Right lung (tissue), 5 donors: Measurements from ENCODE around the gene PCDH15. TPM values are rescaled to one million over a fixed set of nuclear protein-coding genes. Genes with fewer than 3 reads are reported as not detected.

Experiments
- DNase-seq, 2 donors: peaks; one replicate each; pipeline ENCODE4 v3.0.0-alpha.2; 2013
- polyA plus RNA-seq, 5 donors: library from polyadenylated mRNA; unstranded; fragments of 120-200 nt; gene quantifications; one replicate each; pipeline versions ENCODE4 v1.2.1 to v1.2.3, GENCODE V29; 2013; ENCODE audit warnings: inconsistent platforms in 1 of 5, low replicate concordance in 1 of 5; ENCODE audit not compliant: insufficient read length in 5 of 5, insufficient read depth in 1 of 5

The PCDH15 gene
- polyA plus RNA-seq, 5 donors, result 1.2 to 1.8 (median 1.6) TPM

DNA sequence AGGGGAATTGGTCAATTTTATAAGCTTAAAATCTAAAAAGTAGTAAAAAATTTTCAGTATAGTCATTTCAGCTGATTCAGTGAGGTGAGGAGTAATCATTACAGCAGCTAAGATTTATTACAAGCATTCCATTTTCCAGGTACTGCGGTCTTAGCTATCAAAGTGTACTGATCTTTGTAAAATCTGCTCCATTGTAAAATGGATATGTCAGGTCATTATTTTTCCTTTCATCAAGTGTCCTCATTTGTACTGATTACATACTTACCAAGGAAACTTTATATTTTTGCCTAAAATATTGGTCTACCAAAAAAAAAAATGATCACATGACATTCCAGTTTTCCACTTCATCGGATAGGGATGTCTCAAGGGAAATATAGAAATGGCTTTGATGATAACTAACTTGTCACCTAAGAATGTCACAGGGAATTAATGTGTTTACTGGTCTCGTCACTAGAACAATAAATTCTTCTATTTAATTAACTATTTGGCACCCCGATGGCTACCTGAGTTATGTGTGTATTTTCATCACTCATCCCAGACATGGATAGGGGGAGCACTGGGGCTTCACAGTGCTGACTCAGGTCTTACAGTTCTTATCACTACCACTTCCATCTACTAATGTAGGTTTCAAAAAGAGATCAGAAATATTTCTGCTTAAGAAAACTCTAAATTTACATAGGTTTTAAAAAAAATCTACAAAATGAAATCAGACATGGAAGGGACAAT, 948.4 kb downstream of the PCDH15 start:
- no peak for DNase-seq

DNA sequence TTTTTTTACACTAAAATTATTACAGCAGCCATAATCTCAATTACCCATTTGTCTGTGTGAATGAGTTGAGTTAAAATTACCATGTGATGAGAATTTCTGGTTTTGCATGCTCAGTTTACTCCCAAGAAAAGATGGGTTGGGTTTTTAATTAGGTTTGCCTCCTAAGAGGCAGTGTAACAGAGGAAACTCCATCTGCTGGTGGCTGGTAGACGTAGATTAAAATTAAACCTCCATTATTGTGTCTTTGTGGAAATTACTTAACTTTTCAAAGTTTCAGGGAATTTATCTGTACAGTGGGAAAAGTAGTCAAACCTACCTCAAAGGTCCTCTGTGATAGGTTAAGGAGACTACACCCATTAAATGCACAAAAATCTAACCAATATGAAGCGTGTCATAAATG, 954.2 kb downstream of the PCDH15 start:
- no peak for DNase-seq

- peak; percentile 37 to 55 for DNase-seq
Measured at GRCh38 chr10:53843736-53844362, 957.2 kb downstream of the PCDH15 start.

DNA sequence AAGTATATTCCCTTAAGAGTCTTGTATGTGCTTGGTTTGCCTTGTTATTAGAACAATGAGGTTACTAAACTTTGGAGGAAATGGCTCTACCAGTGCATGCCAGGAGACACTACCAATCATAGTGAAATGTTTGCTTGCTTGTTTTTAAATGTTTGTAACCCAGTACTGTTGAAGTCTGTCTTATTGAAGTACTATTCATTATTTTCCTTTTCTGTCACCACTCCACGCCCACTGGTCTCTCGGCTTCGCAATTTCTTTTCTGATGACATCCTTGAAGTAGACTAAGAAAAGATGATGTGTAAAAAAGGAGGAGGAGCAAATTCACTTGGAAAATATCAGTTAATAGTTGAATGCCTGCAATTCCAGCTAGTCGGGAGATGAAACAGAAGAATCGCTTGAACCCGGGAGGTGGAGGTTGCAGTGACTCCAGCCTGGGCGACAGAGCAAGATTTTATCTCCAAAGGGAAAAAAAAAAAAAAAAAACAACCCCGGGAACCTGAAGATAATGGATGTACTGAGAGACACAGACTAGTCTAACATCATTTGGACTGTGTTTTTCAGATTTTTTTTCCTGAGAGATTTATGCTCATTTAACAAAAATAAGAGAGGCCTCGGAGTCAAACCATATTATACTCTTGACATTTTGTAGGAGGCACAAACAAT, 959.4 kb downstream of the PCDH15 start:
- DNase-seq, result no peak

DNA sequence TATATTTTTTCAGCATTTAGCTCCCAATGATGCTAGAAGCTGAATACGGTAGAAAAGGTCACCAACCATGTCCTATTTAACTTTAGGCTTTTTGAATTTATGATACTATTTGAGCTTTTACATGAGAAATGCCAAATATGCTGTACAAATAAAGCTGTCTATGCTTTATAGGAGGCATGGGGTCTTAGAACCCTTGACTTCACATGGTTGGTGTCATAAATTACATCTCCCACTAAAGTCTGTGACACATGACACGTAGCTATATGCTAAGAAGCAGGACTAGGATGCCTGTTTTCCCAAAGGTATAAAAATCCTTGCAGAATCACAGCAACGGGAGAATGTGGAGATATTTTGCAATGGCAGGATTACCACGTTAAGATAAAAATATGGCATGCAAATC, 960.4 kb downstream of the PCDH15 start:
- no peak for DNase-seq

DNA sequence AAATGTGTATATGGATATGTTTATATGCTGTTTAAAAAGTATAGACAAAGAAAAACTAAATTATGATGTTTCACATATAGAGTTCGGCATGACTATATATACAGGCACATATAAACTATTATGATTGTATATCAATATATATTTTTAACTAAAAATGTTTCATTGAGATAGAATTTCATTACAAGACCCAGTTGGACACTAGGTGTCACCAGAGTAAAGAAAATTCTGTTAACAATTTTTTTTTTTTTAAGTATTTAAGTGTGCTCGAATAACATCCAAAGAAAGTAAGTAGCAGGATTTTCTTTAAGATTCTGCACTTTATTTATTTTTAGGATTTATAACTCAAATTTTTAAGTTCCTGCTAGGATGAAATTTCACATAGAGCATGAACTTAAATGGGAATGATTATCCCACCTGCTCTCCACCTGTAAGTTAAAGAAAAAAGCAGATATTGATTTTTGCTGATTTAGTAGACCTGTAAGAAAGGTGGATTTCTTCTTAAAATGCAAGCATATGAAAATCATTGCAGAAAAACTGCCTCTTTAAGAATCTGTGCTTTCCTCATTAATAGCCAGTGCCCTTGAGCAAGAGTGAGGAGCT, 961.5 kb downstream of the PCDH15 start:
- DNase-seq, result peak in 1 of 2 donors; percentile 33

DNA sequence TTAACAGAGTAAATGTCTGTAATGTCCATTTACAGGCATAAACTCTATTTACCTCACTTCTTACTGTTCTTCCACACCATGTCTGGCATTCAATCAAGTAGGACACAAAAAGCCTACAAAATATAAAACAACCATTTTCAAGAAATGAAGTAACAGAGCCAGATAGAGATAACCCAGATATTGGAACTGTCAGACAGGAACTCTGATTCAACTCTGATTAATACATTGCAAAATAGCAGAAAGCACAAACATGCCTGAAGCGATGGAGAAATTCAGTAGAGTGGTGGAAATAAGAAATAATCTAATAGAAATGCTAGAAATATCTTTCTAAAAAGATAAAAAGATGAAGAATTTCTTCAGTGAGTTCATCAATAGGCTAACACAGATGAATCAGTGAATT, 964.4 kb downstream of the PCDH15 start:
- DNase-seq, result peak; percentile 10 to 18

DNA sequence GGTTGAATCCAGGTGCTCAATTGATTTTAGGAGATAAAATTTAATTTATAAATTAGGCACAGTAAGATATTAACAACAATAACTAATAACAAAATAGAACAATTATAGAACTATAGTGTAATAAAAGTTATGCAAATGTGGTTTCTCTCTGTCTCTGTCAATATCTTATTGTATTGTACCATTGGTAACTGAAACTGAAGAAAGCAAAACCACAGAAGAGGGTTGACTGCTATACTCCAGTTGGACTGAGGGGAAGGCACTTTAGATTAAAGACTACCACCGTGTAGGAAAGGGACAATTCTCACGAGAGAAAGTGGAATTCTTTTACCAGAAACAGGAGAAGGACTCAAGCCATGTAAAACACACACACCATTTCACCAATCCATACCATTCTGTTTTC, 967.1 kb downstream of the PCDH15 start:
- DNase-seq, result no peak

DNA sequence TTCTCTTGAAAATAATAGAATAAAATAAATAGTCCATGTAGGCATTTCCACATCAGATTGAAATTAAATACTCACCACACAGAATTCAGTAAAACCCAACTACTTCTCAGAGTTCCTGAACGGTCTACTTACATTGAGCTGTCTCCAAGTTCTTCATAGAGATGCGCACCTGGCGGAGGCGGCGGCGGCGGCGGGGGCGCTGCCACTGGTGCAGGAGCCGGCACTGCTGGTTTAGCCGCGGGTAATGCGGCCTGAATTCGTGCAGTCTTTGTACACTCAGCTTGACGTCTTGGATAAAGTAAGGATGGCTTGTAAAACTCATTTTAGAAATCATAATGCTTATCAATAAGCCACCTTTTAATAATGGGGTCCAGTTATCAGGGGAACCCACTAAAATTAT, 973.8 kb downstream of the PCDH15 start:
- no peak for DNase-seq

DNA sequence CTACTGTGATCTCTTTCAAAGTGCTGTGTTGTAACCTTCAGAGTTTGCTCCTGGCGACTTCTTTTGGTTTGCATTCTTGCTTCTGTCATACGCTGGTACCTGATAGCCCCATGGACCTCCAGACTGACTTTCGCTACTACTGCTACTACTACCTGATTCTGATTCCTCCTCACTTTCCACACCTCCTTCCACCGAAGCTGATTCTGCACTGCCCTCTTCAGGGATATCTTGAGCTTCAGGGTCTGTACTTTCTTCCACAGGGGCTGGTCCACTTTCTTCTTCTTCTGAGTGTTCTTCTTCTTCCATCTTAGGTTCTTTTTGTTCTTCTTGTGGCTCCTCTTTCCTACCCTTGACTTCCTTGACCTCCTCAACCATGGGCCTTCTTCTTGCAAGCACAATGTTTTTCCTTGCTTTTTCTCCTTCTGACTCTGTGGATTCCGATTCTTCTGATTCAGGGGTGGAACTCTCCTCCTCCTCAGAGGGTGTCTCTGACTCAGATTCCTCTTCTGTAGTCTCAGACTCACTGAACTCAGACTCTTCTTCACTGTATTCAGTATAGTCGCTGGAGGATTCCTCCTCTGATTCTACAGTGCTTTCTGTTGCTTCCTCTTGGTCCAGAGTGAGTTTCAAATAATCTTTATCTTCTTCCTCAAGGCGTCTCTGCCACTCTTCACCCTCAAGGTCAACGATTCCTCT, 992.2 kb downstream of the PCDH15 start:
- no peak for DNase-seq

GRCh38 chr10:53786236-53786900, 1014.7 kb downstream of the PCDH15 start:
- no peak for DNase-seq

- no peak for DNase-seq
Measured at GRCh38 chr10:53771701-53772100, 1029.3 kb downstream of the PCDH15 start.

- no peak for DNase-seq
Measured at GRCh38 chr10:53770903-53771302, 1030.1 kb downstream of the PCDH15 start.

DNA sequence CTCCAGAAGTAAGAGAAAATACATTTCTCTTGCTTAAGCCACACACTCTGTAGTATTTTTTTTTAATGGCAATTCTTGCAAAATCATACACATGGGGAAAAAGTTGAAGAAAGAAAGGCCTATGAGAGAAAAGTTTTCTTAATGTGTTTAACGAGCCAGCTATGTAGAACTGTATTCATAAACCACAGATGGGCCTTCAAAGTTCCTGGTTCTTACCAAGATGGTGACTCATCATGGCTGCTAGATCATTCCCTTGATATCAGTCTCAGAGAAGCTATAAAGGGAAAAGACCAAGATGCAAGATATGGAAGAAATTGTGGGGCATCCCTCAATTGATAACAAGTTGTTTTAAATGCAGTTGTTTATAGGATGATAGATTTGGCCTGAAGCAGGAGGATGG, 1035.7 kb downstream of the PCDH15 start:
- no peak for DNase-seq

- DNase-seq, result peak in 1 of 2 donors; percentile 12
Measured at GRCh38 chr10:53754596-53755250, 1046.3 kb downstream of the PCDH15 start.
